K562 (cell line): Measurements from ENCODE around the gene TYW1B. TPM values are rescaled to one million over a fixed set of nuclear protein-coding genes. Genes with fewer than 3 reads are reported as not detected.
"Not testable (repeated sequence)": the region's sequence is repeated elsewhere in the genome, so short reads cannot be mapped to it uniquely, and the experiment has no call there.

Experiments
- ATAC-seq: fragments of 200-7000 bp; cut with Tn5 transposase; 3 replicates; pipeline ENCODE4 v1.9.1; 2020; ENCODE audit warnings: moderate library complexity
- BruUV-seq: library from RNA; stranded (reverse); fragments of 400-500 nt; replicated peaks from 2 replicates; lab custom pipeline; 2021; lab: Mats Ljungman, UMichigan
- CTCF ChIA-PET: fragments of 300-600 bp; formaldehyde crosslinking; extraction: SDS; loops from one replicate; lab custom pipeline; 2021; ENCODE audit warnings: low intra/inter-chr PET ratio; lab: Yijun Ruan, JAX
- POLR2A ChIA-PET: fragments of 300-600, 350-650 bp; sonication (Branson Sonifier 250); formaldehyde crosslinking; extraction: SDS; loops from one replicate; lab custom pipeline; 2021; ENCODE audit warnings: antibody characterized with exemption, inconsistent platforms; lab: Yijun Ruan, JAX
- DNase-seq, 4 experiments: peaks; one replicate each; pipeline versions ENCODE4 v3.0.0 to v3.0.0-alpha.2; 2011 to 2018; ENCODE audit warnings: low spot score in 3 of 4, mixed read lengths in 3 of 4; ENCODE audit errors: extremely low read depth in 1 of 4
- FAIRE-seq: peaks from 2 replicates; lab custom pipeline; 2011; peaks lifted over from hg19 to GRCh38; lab: Jason Lieb, UNC
- H2AFZ ChIP-seq: 2 replicates; pipeline ENCODE4 v1.6.0; 2011; ENCODE audit warnings: low read depth, low read length, control low read depth, inconsistent platforms
- H3K27ac ChIP-seq: fragments of 200-600 bp; 3 replicates; pipeline ENCODE4 v1.8.0; 2011; ENCODE audit warnings: low read depth, mild to moderate bottlenecking, control low read depth, inconsistent platforms, low read length, moderate library complexity, mixed read lengths; ENCODE audit errors: extremely low read depth
- H3K27me3 ChIP-seq, 2 experiments: fragments of 300-600 bp in 1 of 2; 2 replicates in 1 of 2; 3 replicates in 1 of 2; pipeline versions ENCODE4 v1.6.0 to v1.8.0; 2011; ENCODE audit warnings: inconsistent platforms in 2 of 2, low read length in 2 of 2, mild to moderate bottlenecking in 1 of 2, mixed read lengths in 1 of 2, moderate library complexity in 1 of 2; ENCODE audit not compliant: control insufficient read depth in 2 of 2, insufficient read depth in 2 of 2
- H3K36me3 ChIP-seq: fragments of 300-600 bp; 3 replicates; pipeline ENCODE4 v1.8.0; 2011; ENCODE audit warnings: mild to moderate bottlenecking, low read length, inconsistent platforms; ENCODE audit not compliant: control insufficient read depth, insufficient read depth
- H3K4me1 ChIP-seq, 2 experiments: fragments of 200-600 bp in 1 of 2; replicated peaks in 1 of 2; 2 replicates in 1 of 2; 3 replicates in 1 of 2; pipeline versions ENCODE4 v1.5.1 to v1.8.0; 2011; ENCODE audit warnings: inconsistent platforms in 2 of 2, low read length in 2 of 2, mild to moderate bottlenecking in 1 of 2, mixed read lengths in 1 of 2, moderate library complexity in 1 of 2; ENCODE audit not compliant: control insufficient read depth in 2 of 2, insufficient read depth in 2 of 2
- H3K4me2 ChIP-seq: 2 replicates; pipeline ENCODE4 v1.6.1; 2011; ENCODE audit warnings: low read length, control low read depth, inconsistent platforms, mixed read lengths; ENCODE audit not compliant: insufficient read depth
- H3K4me3 ChIP-seq: fragments of 200-600 bp; sonication (generic), shearing (Covaris generic); 2 replicates; pipeline ENCODE4 v1.5.1; 2016; ENCODE audit warnings: control low read depth, inconsistent platforms
- H3K79me2 ChIP-seq: fragments of 200-600 bp; 3 replicates; pipeline ENCODE4 v1.8.0; 2011; ENCODE audit warnings: low read length, inconsistent platforms; ENCODE audit not compliant: control insufficient read depth, insufficient read depth
- H3K9ac ChIP-seq, 2 experiments: 2 replicates each; pipeline versions ENCODE4 v1.6.0 to v1.6.1; 2011; ENCODE audit warnings: low read depth in 2 of 2, low read length in 2 of 2, control low read depth in 1 of 2, inconsistent platforms in 1 of 2, mild to moderate bottlenecking in 1 of 2, mixed read lengths in 1 of 2; ENCODE audit not compliant: insufficient read depth in 1 of 2
- H3K9me1 ChIP-seq: one replicate; pipeline ENCODE4 v1.6.0; 2011; ENCODE audit warnings: inconsistent platforms, mild to moderate bottlenecking, low read length, moderate library complexity; ENCODE audit not compliant: control insufficient read depth, insufficient read depth
- H3K9me3 ChIP-seq: replicated peaks from 2 replicates; pipeline ENCODE4 v1.5.1; 2011; ENCODE audit warnings: low read depth, low read length, inconsistent platforms; ENCODE audit not compliant: control insufficient read depth, insufficient read depth
- H4K20me1 ChIP-seq: replicated peaks from 2 replicates; pipeline ENCODE4 v1.6.1; 2011; ENCODE audit warnings: low read length, inconsistent platforms, mixed read lengths; ENCODE audit not compliant: control insufficient read depth, insufficient read depth
- WGBS: fragments of 100-300 bp; shearing (Covaris generic); methylation state at CpG from one replicate; pipeline ENCODE4 v1.1.6; 2016; ENCODE audit warnings: low coverage, mixed read lengths; ENCODE audit not compliant: insufficient coverage; ENCODE audit errors: missing lambda C conversion rate; 5-methylcytosine and 5-hydroxymethylcytosine counted together
- in situ Hi-C: fragments of 300-500 bp; cut with MboI; formaldehyde crosslinking; loops from 4 replicates; pipeline ENCODE4 v1.15.0; 2018; ENCODE audit warnings: inconsistent platforms, mixed read lengths
- intact Hi-C: fragments of 100-400 bp; cut with micrococcal nuclease; formaldehyde crosslinking; loops from 2 replicates; pipeline ENCODE4 v1.14.2; 2022
- polyA plus RNA-seq, 8 experiments: library from polyadenylated mRNA; depleted of rRNA in 4 of 8; stranded (reverse) in 5 of 8; unstranded in 3 of 8; fragments of >200 nt; fragmentation: Nextera tagmentation in 2 of 8; fragmentation: Illumina TruSeq in 1 of 8; extraction: Ambion mirVana in 2 of 8; extraction: Trizol in 1 of 8; gene quantifications; 2 replicates each; pipeline versions ENCODE4 v1.2.1 to v1.2.3, GENCODE V29; 2011 to 2014; ENCODE audit warnings: inconsistent platforms in 1 of 8, missing spikeins in 1 of 8
- total RNA-seq, 7 experiments: library from RNA; depleted of rRNA in 6 of 7; stranded (reverse); fragments of >200 nt in 6 of 7; fragmentation: Illumina TruSeq in 2 of 7; extraction: Trizol in 2 of 7; gene quantifications; 2 replicates each; pipeline versions ENCODE4 v1.2.1 to v1.2.3, GENCODE V29; 2011 to 2021; ENCODE audit warnings: low replicate concordance in 1 of 7

Gene TYW1B
- total and polyA plus RNA-seq, 9 of the 15 experiments (the other 6 are each of a cell fraction or from before 2014, with no cell fraction given), result 5.8 to 14.7 (median 9.8) TPM

DNA sequence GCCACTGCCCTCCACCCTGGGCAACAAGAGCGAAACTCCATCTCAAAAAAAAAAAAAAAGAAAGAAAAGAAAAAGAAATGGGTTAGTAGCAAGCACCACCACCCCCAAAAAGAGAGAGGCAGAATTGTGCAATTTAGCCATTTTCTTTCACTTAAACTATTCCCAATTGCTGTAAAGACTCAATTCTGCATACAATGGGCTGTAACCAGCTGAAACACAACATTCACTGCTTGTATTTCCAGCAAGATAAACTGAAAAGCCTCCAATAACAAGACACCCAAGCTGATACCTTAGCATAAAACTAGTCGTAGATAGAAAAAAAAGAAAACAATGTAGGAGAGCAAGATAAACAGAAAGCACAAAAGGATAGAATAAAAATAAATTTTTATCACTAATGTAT lies 84.2 kb downstream of the TYW1B start:
- FAIRE-seq, in situ Hi-C loops, intact Hi-C loops: not testable (repeated sequence)

DNA sequence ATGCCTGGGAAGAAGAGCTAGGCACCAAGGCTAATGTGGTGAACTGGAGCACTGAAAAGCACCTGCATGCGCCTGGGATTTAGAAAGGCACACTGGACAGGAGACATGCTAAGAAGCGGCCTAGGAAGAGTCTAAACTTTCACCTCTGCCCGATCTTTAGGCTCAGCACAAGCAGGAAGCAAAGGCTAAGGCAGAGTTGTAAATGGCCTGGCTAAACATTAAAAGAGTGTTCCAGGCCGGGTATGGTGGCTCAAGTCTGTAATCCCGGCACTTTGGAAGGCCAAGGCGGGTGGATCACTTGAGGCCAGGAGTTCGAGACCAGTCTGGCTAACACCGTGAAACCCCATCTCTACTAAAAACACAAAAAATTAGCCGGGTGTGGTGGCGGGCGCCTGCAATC lies 88.3 kb downstream of the TYW1B start:
- H4K20me1 ChIP-seq, POLR2A ChIA-PET, H3K27me3 ChIP-seq, CTCF ChIA-PET, ATAC-seq, H3K4me2 ChIP-seq, H3K9me1 ChIP-seq, H3K79me2 ChIP-seq, H3K27ac ChIP-seq, FAIRE-seq, H3K9ac ChIP-seq, DNase-seq, H3K36me3 ChIP-seq, H2AFZ ChIP-seq, H3K9me3 ChIP-seq, H3K4me1 ChIP-seq, BruUV-seq, intact Hi-C loops, H3K4me3 ChIP-seq, in situ Hi-C loops: not testable (repeated sequence)
- WGBS, result 80% methylated on average over 3 of the region's 11 CpGs

More for the DNA sequence above, 84.2 kb downstream of the TYW1B start:
- H3K36me3 ChIP-seq, CTCF ChIA-PET, H3K27me3 ChIP-seq, DNase-seq, H3K79me2 ChIP-seq, H4K20me1 ChIP-seq, H3K27ac ChIP-seq, H3K9me1 ChIP-seq, H3K4me2 ChIP-seq, H3K4me3 ChIP-seq, ATAC-seq, H3K9ac ChIP-seq, POLR2A ChIA-PET, H3K9me3 ChIP-seq, H3K4me1 ChIP-seq, H2AFZ ChIP-seq, BruUV-seq: not testable (repeated sequence)
- 55% methylated on average over 1 of the region's 2 CpGs for WGBS
